Measurements from ENCODE around the gene CFAP43.

Gene CFAP43

GRCh38 chr10:104113376-104113956 lies 118.7 kb downstream of the CFAP43 start:
- DNase-seq (ENCODE audit: low read depth): no peak
- no peak overlapping the region for H3K4me3 ChIP-seq (ENCODE audit: low read length)
- no peak for TF ChIP-seq CTCF (conservative IDR thresholded peaks at IDR 0.05; ENCODE audit: low read depth, low read length)

- no peak overlapping the region for H3K4me3 ChIP-seq (ENCODE audit: low read length)
- TF ChIP-seq CTCF (conservative IDR thresholded peaks at IDR 0.05; ENCODE audit: low read depth, low read length): no peak
- DNase-seq (ENCODE audit: low read depth): no peak
Measured at GRCh38 chr10:104109908-104110662, 122.1 kb downstream of the CFAP43 start.

- no peak overlapping the region for H3K4me3 ChIP-seq (ENCODE audit: low read length)
- TF ChIP-seq CTCF (conservative IDR thresholded peaks at IDR 0.05; ENCODE audit: low read depth, low read length): no peak
- DNase-seq (ENCODE audit: low read depth): no peak
Measured at GRCh38 chr10:104104926-104105325, 127.2 kb downstream of the CFAP43 start.

GRCh38 chr10:104104418-104104817 lies 127.7 kb downstream of the CFAP43 start:
- no peak for DNase-seq (ENCODE audit: low read depth)
- no peak for TF ChIP-seq CTCF (conservative IDR thresholded peaks at IDR 0.05; ENCODE audit: low read depth, low read length)
- no peak overlapping the region for H3K4me3 ChIP-seq (ENCODE audit: low read length)

GRCh38 chr10:104103956-104104355 lies 128.2 kb downstream of the CFAP43 start:
- TF ChIP-seq CTCF (conservative IDR thresholded peaks at IDR 0.05; ENCODE audit: low read depth, low read length): no peak
- no peak for DNase-seq (ENCODE audit: low read depth)
- H3K4me3 ChIP-seq (ENCODE audit: low read length): no peak overlapping the region

- no peak for DNase-seq (ENCODE audit: low read depth)
- no peak for TF ChIP-seq CTCF (conservative IDR thresholded peaks at IDR 0.05; ENCODE audit: low read depth, low read length)
- no peak overlapping the region for H3K4me3 ChIP-seq (ENCODE audit: low read length)
Measured at GRCh38 chr10:104101902-104102301, 130.3 kb downstream of the CFAP43 start.

- DNase-seq (ENCODE audit: low read depth): no peak
- no peak for TF ChIP-seq CTCF (conservative IDR thresholded peaks at IDR 0.05; ENCODE audit: low read depth, low read length)
- no peak overlapping the region for H3K4me3 ChIP-seq (ENCODE audit: low read length)
Measured at GRCh38 chr10:104100795-104101194, 131.4 kb downstream of the CFAP43 start.

Data from retinal pigment epithelial cell (primary cell).